GM12878 (cell line): ENCODE measurements around the gene EXO1. TPM values are rescaled to one million over a fixed set of nuclear protein-coding genes. Genes with fewer than 3 reads are reported as not detected.
A peak's percentile ranks its signal among the peaks of the same experiment; 100 is the strongest.

ENCODE experiments used
- ASH2L ChIP-seq: fragments of 300-600, 200-600 bp; sonication (generic); IDR thresholded peaks from 2 replicates; pipeline ENCODE4 v1.6.1; 2017; ENCODE audit warnings: low read depth, mild to moderate bottlenecking, borderline replicate concordance
- CBFB ChIP-seq: IDR thresholded peaks from 2 replicates; pipeline ENCODE4 v1.6.1; 2016; ENCODE audit warnings: antibody characterized with exemption, low read depth
- CEBPB ChIP-seq, 2 experiments: fragments of 150-350 bp in 1 of 2; IDR thresholded peaks; 2 replicates each; pipeline ENCODE4 v1.6.1; 2012 to 2014; ENCODE audit warnings: low read depth in 2 of 2, low read length in 2 of 2, borderline replicate concordance in 1 of 2, inconsistent platforms in 1 of 2
- CHD1 ChIP-seq: IDR thresholded peaks from 2 replicates; pipeline ENCODE4 v1.6.1; 2012; ENCODE audit warnings: low read depth, low read length, improper control_type of control experiment
- CHD2 ChIP-seq: IDR thresholded peaks from 2 replicates; pipeline ENCODE4 v1.6.1; 2011; ENCODE audit warnings: low read depth, low read length, improper control_type of control experiment, borderline replicate concordance
- CREB1 ChIP-seq: IDR thresholded peaks from 2 replicates; pipeline ENCODE4 v1.6.1; 2012; ENCODE audit warnings: low read depth, mild to moderate bottlenecking, inconsistent platforms
- EED ChIP-seq: sonication (generic); IDR thresholded peaks from 2 replicates; pipeline ENCODE4 v1.6.1; 2016; ENCODE audit warnings: antibody characterized with exemption, low read depth
- EGR1 ChIP-seq, 2 experiments: IDR thresholded peaks; 1 replicate in 1 of 2; 2 replicates in 1 of 2; pipeline ENCODE4 v1.6.1; 2011 to 2012; ENCODE audit warnings: low read depth in 2 of 2, low read length in 2 of 2, borderline replicate concordance in 1 of 2, mild to moderate bottlenecking in 1 of 2, moderate library complexity in 1 of 2
- EP300 ChIP-seq, 2 experiments: fragments of 150-350 bp in 1 of 2; IDR thresholded peaks; 2 replicates each; pipeline ENCODE4 v1.6.1; 2011 to 2012; ENCODE audit warnings: low read depth in 2 of 2, low read length in 2 of 2, borderline replicate concordance in 1 of 2, improper control_type of control experiment in 1 of 2, inconsistent platforms in 1 of 2; ENCODE audit not compliant: control insufficient read depth in 1 of 2
- IKZF1 ChIP-seq: fragments of 450-650 bp; conservative IDR thresholded peaks from 2 replicates; pipeline ENCODE4 v1.6.1; 2017; ENCODE audit warnings: antibody characterized with exemption, mild to moderate bottlenecking
- IKZF2 ChIP-seq, 2 experiments: fragments of 450-650 bp; IDR thresholded peaks; 2 replicates each; pipeline ENCODE4 v1.6.1; 2017; ENCODE audit warnings: mild to moderate bottlenecking in 2 of 2, moderate library complexity in 2 of 2
- KDM1A ChIP-seq: fragments of 200-600 bp; sonication (generic); IDR thresholded peaks from 2 replicates; pipeline ENCODE4 v1.6.1; 2016; ENCODE audit warnings: borderline replicate concordance
- MTA2 ChIP-seq: fragments of 450-650 bp; IDR thresholded peaks from 2 replicates; pipeline ENCODE4 v1.6.1; 2016; ENCODE audit warnings: low read depth, mild to moderate bottlenecking, moderate library complexity
- MYC ChIP-seq: IDR thresholded peaks from 2 replicates; pipeline ENCODE4 v1.6.1; 2011; ENCODE audit warnings: mild to moderate bottlenecking, low read length, moderate library complexity, inconsistent platforms; ENCODE audit not compliant: insufficient read depth, insufficient replicate concordance, insufficient read length, severe bottlenecking
- NBN ChIP-seq: fragments of 450-650 bp; IDR thresholded peaks from 2 replicates; pipeline ENCODE4 v1.6.1; 2016
- NFYB ChIP-seq: IDR thresholded peaks from 2 replicates; pipeline ENCODE4 v1.6.1; 2011; ENCODE audit warnings: low read depth, mild to moderate bottlenecking, low read length, improper control_type of control experiment, moderate library complexity; ENCODE audit not compliant: insufficient read depth
- NRF1 ChIP-seq: conservative IDR thresholded peaks from 2 replicates; pipeline ENCODE4 v1.6.1; 2011; ENCODE audit warnings: mild to moderate bottlenecking, low read depth, low read length, improper control_type of control experiment
- POU2F2 ChIP-seq: IDR thresholded peaks from 3 replicates; pipeline ENCODE4 v1.6.1; 2011; ENCODE audit warnings: low read depth, mild to moderate bottlenecking, low read length, borderline replicate concordance
- RAD21 ChIP-seq: IDR thresholded peaks from 2 replicates; pipeline ENCODE4 v1.6.1; 2011; ENCODE audit warnings: mild to moderate bottlenecking, low read depth, low read length, moderate library complexity; ENCODE audit not compliant: insufficient read depth
- SIN3A ChIP-seq: IDR thresholded peaks from 2 replicates; pipeline ENCODE4 v1.6.1; 2012; ENCODE audit warnings: low read depth, low read length, improper control_type of control experiment
- SMAD5 ChIP-seq: IDR thresholded peaks from 2 replicates; pipeline ENCODE4 v1.6.1; 2016; ENCODE audit warnings: antibody characterized with exemption, low read depth
- SMARCA5 ChIP-seq: fragments of 450-650 bp; IDR thresholded peaks from 2 replicates; pipeline ENCODE4 v1.6.1; 2017; ENCODE audit warnings: mild to moderate bottlenecking
- SPI1 ChIP-seq: IDR thresholded peaks from 2 replicates; pipeline ENCODE4 v1.6.1; 2011; ENCODE audit warnings: low read depth, mild to moderate bottlenecking, low read length, moderate library complexity, borderline replicate concordance; ENCODE audit not compliant: insufficient read depth
- ZBED1 ChIP-seq: IDR thresholded peaks from 2 replicates; pipeline ENCODE4 v1.6.1; 2016; ENCODE audit warnings: borderline replicate concordance
- ZSCAN29 ChIP-seq: fragments of 450-650 bp; IDR thresholded peaks from 2 replicates; pipeline ENCODE4 v1.6.1; 2017; ENCODE audit warnings: mild to moderate bottlenecking, moderate library complexity
- polyA plus RNA-seq, 11 experiments: library from polyadenylated mRNA; depleted of rRNA in 4 of 11; unstranded in 6 of 11; stranded (reverse) in 5 of 11; fragments of >200 nt; fragmentation: Nextera tagmentation in 4 of 11; fragmentation: Illumina TruSeq in 1 of 11; extraction: Ambion mirVana in 4 of 11; extraction: Trizol in 1 of 11; gene quantifications; 1 replicate in 1 of 11; 2 replicates in 10 of 11; pipeline versions ENCODE4 v1.2.1 to v1.2.3, GENCODE V29; 2011 to 2016; ENCODE audit warnings: inconsistent platforms in 2 of 11, missing spikeins in 2 of 11, low read depth in 1 of 11
- total RNA-seq, 4 experiments: library from RNA; depleted of rRNA in 3 of 4; stranded (reverse); fragments of >200 nt in 3 of 4; fragmentation: Illumina TruSeq in 1 of 4; extraction: Trizol in 1 of 4; gene quantifications; 2 replicates each; pipeline versions ENCODE4 v1.2.1 to v1.2.3, GENCODE V29; 2013 to 2021
- TF ChIP-seq, protein P1 (sequence below): fragments of 450-650 bp; IDR thresholded peaks from 2 replicates; pipeline ENCODE4 v1.6.1; 2017; ENCODE audit warnings: mild to moderate bottlenecking, low read depth, inconsistent platforms; ENCODE audit not compliant: poor library complexity, severe bottlenecking
- TF ChIP-seq, protein P2 (sequence below): fragments of 450-650 bp; IDR thresholded peaks from 2 replicates; pipeline ENCODE4 v1.6.1; 2017; ENCODE audit warnings: mild to moderate bottlenecking
- TF ChIP-seq, protein P3 (sequence below): IDR thresholded peaks from 2 replicates; pipeline ENCODE4 v1.6.1; 2012; ENCODE audit warnings: low read depth, low read length, improper control_type of control experiment

EXO1 gene
- total and polyA plus RNA-seq, 10 of the 15 experiments (the other 5 are each of a cell fraction or from before 2014, with no cell fraction given): 8.7 to 43.4 (median 30.6) TPM

DNA sequence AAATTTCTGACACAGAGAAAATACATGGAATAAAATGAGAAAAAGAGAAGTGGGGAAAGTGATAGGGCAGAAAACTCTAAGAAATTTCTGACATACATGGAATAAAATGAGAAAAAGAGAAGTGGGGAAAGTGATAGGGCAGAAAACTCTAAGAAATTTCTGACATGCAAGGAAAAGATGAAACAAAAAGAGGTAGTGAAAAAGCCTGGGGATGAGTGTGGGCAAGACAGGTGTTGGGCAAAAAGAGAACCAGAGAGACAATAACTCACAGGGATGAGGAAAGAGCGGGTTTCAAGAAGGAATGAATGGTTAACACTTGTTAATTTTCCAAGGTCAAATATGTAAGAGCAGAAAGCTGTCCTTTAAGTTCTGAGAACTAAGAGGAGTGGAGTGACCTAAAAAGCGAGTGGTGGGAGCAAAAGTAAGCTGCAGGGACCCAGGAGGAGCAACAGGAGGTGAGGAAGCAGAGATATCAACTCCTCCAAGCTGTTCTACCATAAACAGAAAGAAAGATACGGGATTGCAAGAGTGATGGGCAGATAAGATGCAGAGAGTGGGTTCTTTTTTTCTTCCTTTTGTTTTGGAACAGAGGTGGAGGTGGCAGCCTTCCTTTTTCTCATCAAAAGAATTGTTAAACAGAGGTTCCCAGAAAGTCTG, 29.9 kb upstream of the EXO1 start (continued):
- TF ChIP-seq NRF1 (no peak), NBN (peak; percentile 31; the same call in 1 of the 2 replicates), ZBED1 (no peak), SMAD5 (no peak), MYC (no peak), RAD21 (no peak), SIN3A (no peak), CBFB (no peak), NFYB (no peak), ASH2L (no peak), MTA2 (peak; percentile 41; the same call in 1 of the 2 replicates), IKZF1 (peak; percentile 50), SMARCA5 (no peak), IKZF2 (IDR thresholded peaks at IDR 0.05) (peak; percentile 80 to 85; a peak in 3 of 4 replicates), EP300 (IDR thresholded peaks at IDR 0.05; ENCODE audit: borderline replicate concordance in 1 of 2, control insufficient read depth in 1 of 2, low read depth in 2 of 2, low read length in 2 of 2) (no peak), CHD1 (no peak), CHD2 (no peak), SPI1 (peak; percentile 46; the same call in 1 of the 2 replicates), EGR1 (IDR thresholded peaks at IDR 0.05; ENCODE audit: borderline replicate concordance in 1 of 2, low read depth in 2 of 2, low read length in 2 of 2) (no peak), ZSCAN29 (no peak), KDM1A (no peak), EED (no peak), CREB1 (no peak), POU2F2 (no peak), CEBPB (IDR thresholded peaks at IDR 0.05; ENCODE audit: borderline replicate concordance in 1 of 2, low read depth in 2 of 2, low read length in 2 of 2) (no peak)
- TF ChIP-seq, protein P1, sequence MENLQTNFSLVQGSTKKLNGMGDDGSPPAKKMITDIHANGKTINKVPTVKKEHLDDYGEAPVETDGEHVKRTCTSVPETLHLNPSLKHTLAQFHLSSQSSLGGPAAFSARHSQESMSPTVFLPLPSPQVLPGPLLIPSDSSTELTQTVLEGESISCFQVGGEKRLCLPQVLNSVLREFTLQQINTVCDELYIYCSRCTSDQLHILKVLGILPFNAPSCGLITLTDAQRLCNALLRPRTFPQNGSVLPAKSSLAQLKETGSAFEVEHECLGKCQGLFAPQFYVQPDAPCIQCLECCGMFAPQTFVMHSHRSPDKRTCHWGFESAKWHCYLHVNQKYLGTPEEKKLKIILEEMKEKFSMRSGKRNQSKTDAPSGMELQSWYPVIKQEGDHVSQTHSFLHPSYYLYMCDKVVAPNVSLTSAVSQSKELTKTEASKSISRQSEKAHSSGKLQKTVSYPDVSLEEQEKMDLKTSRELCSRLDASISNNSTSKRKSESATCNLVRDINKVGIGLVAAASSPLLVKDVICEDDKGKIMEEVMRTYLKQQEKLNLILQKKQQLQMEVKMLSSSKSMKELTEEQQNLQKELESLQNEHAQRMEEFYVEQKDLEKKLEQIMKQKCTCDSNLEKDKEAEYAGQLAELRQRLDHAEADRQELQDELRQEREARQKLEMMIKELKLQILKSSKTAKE: no peak
- TF ChIP-seq, protein P2, sequence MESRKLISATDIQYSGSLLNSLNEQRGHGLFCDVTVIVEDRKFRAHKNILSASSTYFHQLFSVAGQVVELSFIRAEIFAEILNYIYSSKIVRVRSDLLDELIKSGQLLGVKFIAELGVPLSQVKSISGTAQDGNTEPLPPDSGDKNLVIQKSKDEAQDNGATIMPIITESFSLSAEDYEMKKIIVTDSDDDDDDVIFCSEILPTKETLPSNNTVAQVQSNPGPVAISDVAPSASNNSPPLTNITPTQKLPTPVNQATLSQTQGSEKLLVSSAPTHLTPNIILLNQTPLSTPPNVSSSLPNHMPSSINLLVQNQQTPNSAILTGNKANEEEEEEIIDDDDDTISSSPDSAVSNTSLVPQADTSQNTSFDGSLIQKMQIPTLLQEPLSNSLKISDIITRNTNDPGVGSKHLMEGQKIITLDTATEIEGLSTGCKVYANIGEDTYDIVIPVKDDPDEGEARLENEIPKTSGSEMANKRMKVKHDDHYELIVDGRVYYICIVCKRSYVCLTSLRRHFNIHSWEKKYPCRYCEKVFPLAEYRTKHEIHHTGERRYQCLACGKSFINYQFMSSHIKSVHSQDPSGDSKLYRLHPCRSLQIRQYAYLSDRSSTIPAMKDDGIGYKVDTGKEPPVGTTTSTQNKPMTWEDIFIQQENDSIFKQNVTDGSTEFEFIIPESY: no peak
- TF ChIP-seq, protein P3, sequence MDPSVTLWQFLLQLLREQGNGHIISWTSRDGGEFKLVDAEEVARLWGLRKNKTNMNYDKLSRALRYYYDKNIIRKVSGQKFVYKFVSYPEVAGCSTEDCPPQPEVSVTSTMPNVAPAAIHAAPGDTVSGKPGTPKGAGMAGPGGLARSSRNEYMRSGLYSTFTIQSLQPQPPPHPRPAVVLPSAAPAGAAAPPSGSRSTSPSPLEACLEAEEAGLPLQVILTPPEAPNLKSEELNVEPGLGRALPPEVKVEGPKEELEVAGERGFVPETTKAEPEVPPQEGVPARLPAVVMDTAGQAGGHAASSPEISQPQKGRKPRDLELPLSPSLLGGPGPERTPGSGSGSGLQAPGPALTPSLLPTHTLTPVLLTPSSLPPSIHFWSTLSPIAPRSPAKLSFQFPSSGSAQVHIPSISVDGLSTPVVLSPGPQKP: no peak
